ENCODE measurements around the gene DMP1. TPM values are rescaled to one million over a fixed set of nuclear protein-coding genes. Genes with fewer than 3 reads are reported as not detected.

Gene DMP1, protein sequence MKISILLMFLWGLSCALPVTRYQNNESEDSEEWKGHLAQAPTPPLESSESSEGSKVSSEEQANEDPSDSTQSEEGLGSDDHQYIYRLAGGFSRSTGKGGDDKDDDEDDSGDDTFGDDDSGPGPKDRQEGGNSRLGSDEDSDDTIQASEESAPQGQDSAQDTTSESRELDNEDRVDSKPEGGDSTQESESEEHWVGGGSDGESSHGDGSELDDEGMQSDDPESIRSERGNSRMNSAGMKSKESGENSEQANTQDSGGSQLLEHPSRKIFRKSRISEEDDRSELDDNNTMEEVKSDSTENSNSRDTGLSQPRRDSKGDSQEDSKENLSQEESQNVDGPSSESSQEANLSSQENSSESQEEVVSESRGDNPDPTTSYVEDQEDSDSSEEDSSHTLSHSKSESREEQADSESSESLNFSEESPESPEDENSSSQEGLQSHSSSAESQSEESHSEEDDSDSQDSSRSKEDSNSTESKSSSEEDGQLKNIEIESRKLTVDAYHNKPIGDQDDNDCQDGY
- polyA plus RNA-seq (2013, experiment 1 of 4): not detected
- polyA plus RNA-seq (2013, experiment 2 of 4): not detected
- not detected for polyA plus RNA-seq (2013, experiment 3 of 4)
- not detected for polyA plus RNA-seq (2013, experiment 4 of 4)

DNA sequence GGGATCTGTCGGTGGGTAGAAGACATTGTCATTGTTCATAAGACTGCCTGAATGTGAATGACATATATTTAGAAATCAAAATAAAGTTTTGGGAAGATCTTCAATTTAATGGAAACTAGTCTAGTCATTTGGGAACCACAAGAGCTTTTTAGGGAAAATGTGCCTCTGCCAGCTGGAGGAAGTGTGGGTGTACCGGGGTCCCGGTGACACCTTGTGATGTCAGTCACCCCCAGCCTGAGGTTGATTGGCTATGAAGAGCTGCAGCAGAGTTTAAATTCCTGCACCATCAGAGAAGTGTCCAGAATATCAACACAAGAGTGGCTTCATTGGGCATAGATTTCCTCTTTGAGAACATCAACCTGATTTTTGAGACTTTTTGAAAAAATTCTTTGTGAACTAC lies at the start of gene DMP1:
Gene DMP1, plus strand, starts transcription at position 301 of the 400 bp plus-strand sequence. CDS start 6,213 bp downstream, outside the sequence.
- 89 to 94% methylated on average over 3 of the region's 3 CpGs for WGBS, 2 experiments
- H3K4me3 ChIP-seq (ENCODE audit: insufficient read depth, low read depth, low read length): no peak within 1 kb of the TSS

DNA sequence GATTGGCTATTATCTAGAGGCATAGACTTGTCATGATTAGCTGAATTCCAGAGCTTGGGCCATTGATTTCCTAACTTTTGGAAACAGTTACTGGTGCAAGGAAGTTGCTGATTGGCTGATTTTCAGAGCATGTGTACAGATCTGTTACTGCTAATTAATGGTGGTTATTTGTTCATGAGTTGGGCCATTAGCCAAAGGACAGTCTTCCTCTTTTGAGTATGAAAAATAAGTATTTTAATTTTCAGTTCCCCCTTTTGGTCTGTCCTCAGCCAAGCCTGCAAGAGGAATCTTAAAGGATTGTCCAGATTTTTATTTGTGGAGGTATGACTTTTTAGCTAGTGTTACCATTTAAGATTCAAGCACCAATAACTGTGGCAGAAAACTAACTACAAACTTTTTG lies 48.7 kb upstream of the DMP1 start:
- no peak overlapping the region for H3K27ac ChIP-seq (ENCODE audit: insufficient read depth, low read depth, low read length, poor library complexity, severe bottlenecking)
- no peaks in the 10 kb centered on the region for H3K4me1 ChIP-seq (ENCODE audit: control insufficient read depth, insufficient read depth, low read length)
- no peak overlapping the region for H3K4me3 ChIP-seq (ENCODE audit: insufficient read depth, low read depth, low read length)
- no peaks in the 10 kb centered on the region for H3K9me3 ChIP-seq (ENCODE audit: control insufficient read depth, low read length)
- H3K36me3 ChIP-seq (ENCODE audit: control insufficient read depth, insufficient read depth, low read length): no peaks in the 10 kb centered on the region
- H3K27me3 ChIP-seq (ENCODE audit: control insufficient read depth, insufficient read depth, low read length, poor library complexity, severe bottlenecking): no peaks in the 10 kb centered on the region

More for the DNA sequence above, at the start of gene DMP1:
- Histone ChIP-seq H3K27ac (ENCODE audit: insufficient read depth, low read depth, low read length, poor library complexity, severe bottlenecking) (no peak within 1 kb of the TSS), H3K27me3 (ENCODE audit: control insufficient read depth, insufficient read depth, low read length, poor library complexity, severe bottlenecking) (no peaks in the 10 kb centered on the region), H3K9me3 (ENCODE audit: control insufficient read depth, low read length) (no peaks in the 10 kb centered on the region), H3K4me1 (ENCODE audit: control insufficient read depth, insufficient read depth, low read length) (peaks cover 4% of the 10 kb centered on the region), H3K36me3 (ENCODE audit: control insufficient read depth, insufficient read depth, low read length) (no peaks in the 10 kb centered on the region)

DNA sequence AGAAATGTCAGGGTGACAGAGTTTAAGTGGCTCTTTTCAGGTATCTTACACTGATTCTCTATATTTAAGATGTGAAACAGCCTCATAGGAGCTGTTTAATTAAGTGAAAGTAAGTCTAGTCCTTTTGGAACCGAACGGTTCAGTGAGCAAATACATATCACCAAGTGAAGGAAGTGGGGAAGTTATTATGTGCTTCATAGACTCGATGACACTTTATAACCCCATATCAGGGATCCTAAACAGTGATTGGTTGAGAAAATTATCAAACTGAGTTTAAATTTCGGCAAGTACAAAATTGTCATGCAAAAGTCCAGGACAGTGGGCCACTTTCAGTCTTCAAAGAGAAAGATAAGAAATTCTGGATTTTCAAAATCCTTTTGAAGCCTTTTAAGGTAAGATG lies 41.9 kb upstream of the DMP1 start, which contains the start of gene DSPP:
Gene DSPP, plus strand, starts transcription at position 301 of the 400 bp plus-strand sequence. CDS start 2,380 bp downstream, outside the sequence.
- Histone ChIP-seq H3K27me3 (ENCODE audit: control insufficient read depth, insufficient read depth, low read length, poor library complexity, severe bottlenecking) (no peaks in the 10 kb centered on the region), H3K27ac (ENCODE audit: insufficient read depth, low read depth, low read length, poor library complexity, severe bottlenecking) (no peak within 1 kb of the TSS), H3K4me3 (ENCODE audit: insufficient read depth, low read depth, low read length) (no peak within 1 kb of the TSS), H3K36me3 (ENCODE audit: control insufficient read depth, insufficient read depth, low read length) (no peaks in the 10 kb centered on the region), H3K4me1 (ENCODE audit: control insufficient read depth, insufficient read depth, low read length) (no peaks in the 10 kb centered on the region), H3K9me3 (ENCODE audit: control insufficient read depth, low read length) (no peaks in the 10 kb centered on the region)
- 95 to 97% methylated on average over 4 of the region's 4 CpGs for WGBS, 2 experiments

DNA sequence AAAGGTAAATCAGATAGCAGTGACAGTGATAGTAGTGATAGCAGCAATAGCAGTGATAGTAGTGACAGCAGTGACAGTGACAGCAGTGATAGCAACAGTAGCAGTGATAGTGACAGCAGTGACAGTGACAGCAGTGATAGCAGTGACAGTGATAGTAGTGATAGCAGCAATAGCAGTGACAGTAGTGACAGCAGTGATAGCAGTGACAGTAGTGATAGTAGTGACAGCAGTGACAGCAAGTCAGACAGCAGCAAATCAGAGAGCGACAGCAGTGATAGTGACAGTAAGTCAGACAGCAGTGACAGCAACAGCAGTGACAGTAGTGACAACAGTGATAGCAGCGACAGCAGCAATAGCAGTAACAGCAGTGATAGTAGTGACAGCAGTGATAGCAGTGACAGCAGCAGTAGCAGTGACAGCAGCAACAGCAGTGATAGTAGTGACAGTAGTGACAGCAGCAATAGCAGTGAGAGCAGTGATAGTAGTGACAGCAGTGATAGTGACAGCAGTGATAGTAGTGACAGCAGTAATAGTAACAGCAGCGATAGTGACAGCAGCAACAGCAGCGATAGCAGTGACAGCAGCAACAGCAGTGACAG lies 35.7 kb upstream of the DMP1 start:
- Histone ChIP-seq H3K9me3 (ENCODE audit: control insufficient read depth, low read length) (no peaks in the 10 kb centered on the region), H3K4me1 (ENCODE audit: control insufficient read depth, insufficient read depth, low read length) (no peaks in the 10 kb centered on the region), H3K36me3 (ENCODE audit: control insufficient read depth, insufficient read depth, low read length) (no peaks in the 10 kb centered on the region), H3K27me3 (ENCODE audit: control insufficient read depth, insufficient read depth, low read length, poor library complexity, severe bottlenecking) (no peaks in the 10 kb centered on the region), H3K27ac (ENCODE audit: insufficient read depth, low read depth, low read length, poor library complexity, severe bottlenecking) (no peak overlapping the region), H3K4me3 (ENCODE audit: insufficient read depth, low read depth, low read length) (no peak overlapping the region)
- 89 to 92% methylated on average over 4 of the region's 4 CpGs for WGBS, 2 experiments

DNA sequence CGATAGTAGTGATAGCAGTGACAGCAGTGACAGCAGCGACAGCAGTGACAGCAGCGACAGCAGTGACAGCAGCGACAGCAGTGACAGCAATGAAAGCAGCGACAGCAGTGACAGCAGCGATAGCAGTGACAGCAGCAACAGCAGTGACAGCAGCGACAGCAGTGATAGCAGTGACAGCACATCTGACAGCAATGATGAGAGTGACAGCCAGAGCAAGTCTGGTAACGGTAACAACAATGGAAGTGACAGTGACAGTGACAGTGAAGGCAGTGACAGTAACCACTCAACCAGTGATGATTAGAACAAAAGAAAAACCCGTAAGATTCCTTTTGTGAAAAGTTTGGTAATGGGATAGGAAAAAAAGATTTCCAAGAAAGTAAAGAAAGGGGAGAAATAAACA lies 33.8 kb upstream of the DMP1 start:
- 72 to 78% methylated on average over 9 of the region's 9 CpGs for WGBS, 2 experiments
- H3K27ac ChIP-seq (ENCODE audit: insufficient read depth, low read depth, low read length, poor library complexity, severe bottlenecking): no peak overlapping the region
- H3K9me3 ChIP-seq (ENCODE audit: control insufficient read depth, low read length): no peaks in the 10 kb centered on the region
- no peaks in the 10 kb centered on the region for H3K36me3 ChIP-seq (ENCODE audit: control insufficient read depth, insufficient read depth, low read length)
- no peak overlapping the region for H3K4me3 ChIP-seq (ENCODE audit: insufficient read depth, low read depth, low read length)
- no peaks in the 10 kb centered on the region for H3K27me3 ChIP-seq (ENCODE audit: control insufficient read depth, insufficient read depth, low read length, poor library complexity, severe bottlenecking)
- no peaks in the 10 kb centered on the region for H3K4me1 ChIP-seq (ENCODE audit: control insufficient read depth, insufficient read depth, low read length)

DNA sequence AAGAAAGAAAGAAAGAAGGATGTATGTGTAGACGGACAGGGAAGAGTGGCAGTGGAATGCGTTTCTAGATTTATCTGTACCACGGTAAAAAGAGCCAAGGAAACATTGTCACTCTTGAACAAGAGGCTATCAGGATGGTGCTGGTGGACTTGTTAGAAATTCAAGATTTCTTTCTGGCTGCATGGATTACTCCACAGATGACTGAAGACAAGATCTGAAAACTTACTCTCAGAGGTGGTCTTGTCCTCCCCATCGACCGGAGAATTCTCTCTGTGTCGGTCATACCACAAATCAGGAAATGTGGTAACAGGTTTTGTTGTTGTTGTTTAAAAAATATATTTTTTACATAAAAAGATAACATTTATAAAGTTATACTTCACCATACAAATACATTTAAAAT lies 30.0 kb upstream of the DMP1 start:
- no peak overlapping the region for H3K4me3 ChIP-seq (ENCODE audit: insufficient read depth, low read depth, low read length)
- WGBS, 2 experiments: 89 to 98% methylated on average over 4 to 6 of the region's 6 CpGs
- no peak overlapping the region for H3K27ac ChIP-seq (ENCODE audit: insufficient read depth, low read depth, low read length, poor library complexity, severe bottlenecking)
- no peaks in the 10 kb centered on the region for H3K36me3 ChIP-seq (ENCODE audit: control insufficient read depth, insufficient read depth, low read length)
- H3K4me1 ChIP-seq (ENCODE audit: control insufficient read depth, insufficient read depth, low read length): no peaks in the 10 kb centered on the region
- no peaks in the 10 kb centered on the region for H3K27me3 ChIP-seq (ENCODE audit: control insufficient read depth, insufficient read depth, low read length, poor library complexity, severe bottlenecking)
- H3K9me3 ChIP-seq (ENCODE audit: control insufficient read depth, low read length): no peaks in the 10 kb centered on the region

DNA sequence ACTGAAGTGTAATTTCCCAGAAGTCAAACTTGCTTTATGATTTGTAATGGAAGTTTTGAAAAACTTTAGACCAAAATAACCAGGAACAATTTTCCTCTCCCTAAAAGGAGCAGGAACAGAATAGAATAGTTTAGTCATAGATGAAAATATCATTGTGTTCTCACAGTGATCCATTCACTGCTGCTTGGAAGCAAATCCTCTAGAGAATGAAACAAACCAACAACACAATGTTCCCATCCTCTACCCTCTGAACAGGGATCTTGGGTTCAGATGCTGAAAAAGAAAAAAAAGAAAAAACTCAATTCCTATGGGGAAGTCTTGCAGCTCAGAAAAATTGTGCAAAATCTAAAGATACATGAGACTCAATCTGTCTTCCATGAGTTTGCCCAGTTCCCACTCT lies 29.6 kb upstream of the DMP1 start:
- Histone ChIP-seq H3K27me3 (ENCODE audit: control insufficient read depth, insufficient read depth, low read length, poor library complexity, severe bottlenecking) (no peaks in the 10 kb centered on the region), H3K4me3 (ENCODE audit: insufficient read depth, low read depth, low read length) (no peak overlapping the region), H3K27ac (ENCODE audit: insufficient read depth, low read depth, low read length, poor library complexity, severe bottlenecking) (no peak overlapping the region), H3K36me3 (ENCODE audit: control insufficient read depth, insufficient read depth, low read length) (no peaks in the 10 kb centered on the region), H3K4me1 (ENCODE audit: control insufficient read depth, insufficient read depth, low read length) (no peaks in the 10 kb centered on the region), H3K9me3 (ENCODE audit: control insufficient read depth, low read length) (no peaks in the 10 kb centered on the region)

DNA sequence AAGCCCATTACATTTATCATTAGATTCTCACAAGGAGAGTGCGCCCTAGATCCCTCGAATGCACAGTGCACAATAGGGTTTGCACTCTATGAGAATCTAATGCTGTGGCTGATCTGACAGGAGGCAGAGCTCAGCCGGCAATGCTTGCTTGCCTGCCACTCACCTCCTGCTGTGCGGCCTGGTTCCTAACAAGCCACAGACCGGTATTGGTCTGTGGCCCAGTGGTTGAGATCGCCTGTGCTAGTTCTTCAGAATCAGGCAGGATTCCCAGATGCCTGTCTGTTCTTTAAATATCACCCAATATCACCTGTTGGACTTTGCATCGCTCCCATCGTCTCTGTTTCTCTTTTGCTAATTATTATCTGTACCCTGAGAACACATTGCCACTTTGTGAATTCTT lies 27.8 kb upstream of the DMP1 start:
- no peak overlapping the region for H3K4me3 ChIP-seq (ENCODE audit: insufficient read depth, low read depth, low read length)
- no peaks in the 10 kb centered on the region for H3K4me1 ChIP-seq (ENCODE audit: control insufficient read depth, insufficient read depth, low read length)
- H3K27ac ChIP-seq (ENCODE audit: insufficient read depth, low read depth, low read length, poor library complexity, severe bottlenecking): no peak overlapping the region
- 68 to 71% methylated on average over 8 of the region's 8 CpGs for WGBS, 2 experiments
- no peaks in the 10 kb centered on the region for H3K27me3 ChIP-seq (ENCODE audit: control insufficient read depth, insufficient read depth, low read length, poor library complexity, severe bottlenecking)
- no peaks in the 10 kb centered on the region for H3K9me3 ChIP-seq (ENCODE audit: control insufficient read depth, low read length)
- no peaks in the 10 kb centered on the region for H3K36me3 ChIP-seq (ENCODE audit: control insufficient read depth, insufficient read depth, low read length)

DNA sequence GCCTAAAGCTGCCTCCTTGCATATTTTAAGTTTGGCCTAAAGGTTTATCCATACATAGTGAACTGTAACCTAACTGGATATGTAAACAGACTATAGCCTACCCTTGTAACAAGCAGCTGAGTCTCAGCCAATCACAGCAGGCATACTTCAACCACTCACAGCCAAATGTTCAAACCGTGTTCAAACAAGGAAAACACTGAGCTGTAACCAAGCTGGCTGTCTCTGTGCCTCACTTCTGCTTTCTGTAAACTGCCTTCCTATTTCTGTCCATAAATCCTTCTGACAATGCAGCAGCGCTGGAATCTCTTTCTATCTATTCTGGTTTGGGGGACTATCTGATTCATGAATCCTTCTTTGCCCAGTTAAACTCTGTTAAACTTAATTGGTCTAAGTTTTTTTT lies 25.4 kb upstream of the DMP1 start:
- 76 to 88% methylated on average over 2 of the region's 2 CpGs for WGBS, 2 experiments

DNA sequence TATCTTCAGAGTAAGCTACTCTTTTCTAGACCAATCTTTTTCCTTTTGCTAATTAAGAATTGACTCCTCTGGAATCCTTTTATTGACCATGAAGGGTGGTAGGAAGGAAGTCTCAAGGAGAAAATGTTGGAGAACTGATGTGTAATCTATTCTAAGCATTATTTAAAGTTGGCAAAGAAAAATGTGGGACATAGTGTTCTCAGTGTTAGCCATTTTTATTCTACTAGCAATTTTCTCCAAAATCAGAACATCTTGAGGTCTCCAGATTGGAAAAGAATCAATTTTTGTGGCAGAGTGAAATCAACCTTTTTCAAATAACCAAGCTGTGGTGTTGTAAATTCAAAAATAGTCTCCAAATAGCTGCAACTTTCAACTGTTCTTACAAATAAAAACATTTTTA lies 18.4 kb upstream of the DMP1 start:
- Histone ChIP-seq H3K27ac (ENCODE audit: insufficient read depth, low read depth, low read length, poor library complexity, severe bottlenecking) (no peak overlapping the region), H3K27me3 (ENCODE audit: control insufficient read depth, insufficient read depth, low read length, poor library complexity, severe bottlenecking) (no peaks in the 10 kb centered on the region), H3K9me3 (ENCODE audit: control insufficient read depth, low read length) (no peaks in the 10 kb centered on the region), H3K4me3 (ENCODE audit: insufficient read depth, low read depth, low read length) (no peak overlapping the region), H3K36me3 (ENCODE audit: control insufficient read depth, insufficient read depth, low read length) (no peaks in the 10 kb centered on the region), H3K4me1 (ENCODE audit: control insufficient read depth, insufficient read depth, low read length) (no peaks in the 10 kb centered on the region)

More for the DNA sequence above, 25.4 kb upstream of the DMP1 start:
- no peak overlapping the region for H3K27ac ChIP-seq (ENCODE audit: insufficient read depth, low read depth, low read length, poor library complexity, severe bottlenecking)
- H3K9me3 ChIP-seq (ENCODE audit: control insufficient read depth, low read length): no peaks in the 10 kb centered on the region
- H3K4me3 ChIP-seq (ENCODE audit: insufficient read depth, low read depth, low read length): no peak overlapping the region
- no peaks in the 10 kb centered on the region for H3K27me3 ChIP-seq (ENCODE audit: control insufficient read depth, insufficient read depth, low read length, poor library complexity, severe bottlenecking)
- H3K4me1 ChIP-seq (ENCODE audit: control insufficient read depth, insufficient read depth, low read length): no peaks in the 10 kb centered on the region
- no peaks in the 10 kb centered on the region for H3K36me3 ChIP-seq (ENCODE audit: control insufficient read depth, insufficient read depth, low read length)
